Right kidney (tissue), 1 donor: ENCODE measurements around the gene SASH1.
"Not testable (repeated sequence)": the region's sequence is repeated elsewhere in the genome, so short reads cannot be mapped to it uniquely, and the experiment has no call there.

ENCODE experiments used
- DNase-seq: peaks from one replicate; pipeline ENCODE4 v3.0.0-alpha.2; 2016

The SASH1 gene

DNA sequence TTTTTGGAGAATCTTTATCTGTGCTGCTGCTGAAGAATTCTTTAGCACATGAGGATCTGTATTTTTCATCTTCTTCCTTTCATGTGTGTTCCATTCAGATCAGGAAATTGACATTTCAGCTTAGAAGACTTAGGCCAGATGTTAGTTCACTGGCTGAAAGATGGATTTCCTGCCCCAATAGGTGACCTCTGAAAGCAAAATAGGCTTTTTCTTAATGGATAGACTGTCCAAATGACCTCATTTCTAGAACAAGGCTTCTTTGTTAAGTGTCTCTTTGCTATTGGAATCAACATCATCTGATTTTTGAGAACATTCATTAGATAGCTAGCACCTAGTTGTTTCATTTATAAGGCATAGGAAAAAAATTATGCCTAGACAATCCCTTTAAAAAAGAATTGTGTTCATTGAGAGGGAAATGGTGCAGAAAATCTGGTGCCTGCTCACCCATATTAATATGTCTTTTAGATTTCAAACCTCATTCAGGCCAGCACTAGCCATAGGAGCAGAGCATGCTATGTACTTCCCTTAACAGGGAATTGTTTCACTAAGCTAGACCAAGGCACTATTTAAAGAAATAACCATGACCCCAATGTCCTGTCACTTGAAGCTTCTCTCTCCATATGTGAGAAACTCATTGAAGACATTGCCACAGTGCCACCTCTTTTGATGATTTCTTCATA, 13.6 kb upstream of the SASH1 start:
- DNase-seq, result no peak

DNA sequence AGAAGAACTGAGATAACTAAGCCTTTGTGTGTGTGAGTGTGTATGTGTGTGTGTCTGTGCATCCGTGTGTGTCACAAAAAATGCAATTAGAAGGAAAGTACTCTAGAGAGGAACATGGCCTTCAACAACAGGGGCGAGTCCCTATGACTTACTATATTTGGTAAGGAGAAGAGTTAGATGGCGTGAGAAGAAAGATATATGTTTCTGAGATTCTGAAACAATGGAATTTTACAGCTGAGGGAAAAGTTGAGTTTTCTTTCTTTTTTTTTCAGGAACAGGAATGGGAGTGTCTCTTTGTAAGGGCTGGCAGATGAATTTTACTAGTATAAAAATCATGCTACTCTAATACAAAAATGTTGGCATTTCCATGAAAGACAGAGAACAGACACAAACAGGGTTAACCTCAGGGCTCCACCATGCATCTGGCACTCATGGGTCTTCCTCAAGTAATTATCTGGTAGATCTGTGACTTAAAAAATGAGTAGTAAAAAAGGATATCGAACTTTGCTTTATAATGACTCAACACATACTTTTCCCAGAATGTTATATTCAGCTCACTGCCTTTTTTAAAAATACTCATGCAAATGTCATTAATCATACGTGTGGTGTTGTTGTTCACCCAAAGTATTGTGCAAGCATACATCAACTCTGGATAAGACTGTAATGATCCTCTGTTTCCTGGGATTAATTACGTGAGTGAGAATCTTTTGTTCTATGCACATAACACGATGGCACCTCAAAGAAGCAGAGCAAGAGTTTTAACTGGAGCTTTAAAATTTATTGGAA, 12.8 kb upstream of the SASH1 start:
- no peak for DNase-seq

DNA sequence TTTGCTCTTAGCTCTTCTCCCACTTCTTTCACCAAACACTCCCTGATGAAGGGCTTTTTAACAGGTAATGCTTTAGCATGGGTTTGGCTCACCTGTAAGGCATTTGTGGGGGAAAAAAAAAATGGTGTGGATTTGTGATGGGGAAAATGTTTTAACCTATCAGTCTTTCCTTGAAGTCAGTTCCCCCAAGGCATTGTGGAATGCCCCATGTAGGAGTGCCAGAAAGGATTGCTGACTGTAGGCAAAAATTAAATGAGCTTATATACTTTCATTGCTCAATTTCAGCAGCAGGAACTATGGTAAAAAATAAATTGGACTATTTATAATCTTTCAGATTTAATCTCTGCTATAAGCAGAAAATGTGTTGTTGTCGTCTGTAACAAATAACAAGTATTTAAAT, 10.6 kb upstream of the SASH1 start:
- DNase-seq, result no peak

DNA sequence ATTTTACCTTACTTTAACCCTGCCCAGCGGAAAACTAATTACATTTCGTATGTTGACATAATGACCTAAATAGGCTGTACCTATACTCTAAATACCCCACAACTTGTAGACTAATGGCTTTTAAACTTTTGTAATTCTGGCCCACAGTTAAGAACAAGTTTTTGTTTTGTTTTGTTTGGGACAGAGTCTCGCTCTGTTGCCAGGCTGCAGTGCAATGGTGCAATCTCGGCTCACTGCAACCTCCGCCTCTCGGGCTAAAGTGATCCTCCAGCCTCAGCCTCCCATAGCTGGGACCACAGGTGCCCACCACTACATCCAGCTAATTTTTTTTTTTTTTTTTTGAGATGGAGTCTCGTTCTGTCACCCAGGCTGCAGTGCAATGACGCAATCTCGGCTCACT, 5.7 kb upstream of the SASH1 start:
- DNase-seq, result no peak

DNA sequence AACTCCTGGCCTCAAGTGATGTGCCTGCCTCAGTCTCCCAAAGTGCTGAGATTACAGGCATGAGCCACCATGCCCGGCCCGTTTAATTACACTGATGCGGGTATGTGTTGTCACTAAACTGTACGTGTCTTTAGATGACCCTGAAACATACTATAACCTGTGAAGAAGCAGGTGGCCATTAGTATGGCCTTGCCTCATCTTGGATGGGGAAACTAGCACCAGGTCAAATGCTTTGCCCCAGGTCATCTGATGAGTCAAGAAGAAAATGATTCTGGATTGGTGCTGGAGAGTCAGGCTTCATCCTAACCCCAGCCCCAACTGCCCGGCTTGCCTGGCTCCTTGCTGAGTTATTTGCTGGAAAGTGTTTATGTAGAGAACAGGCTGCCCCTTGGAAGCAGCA, 2.9 kb upstream of the SASH1 start:
- DNase-seq, result no peak

DNA sequence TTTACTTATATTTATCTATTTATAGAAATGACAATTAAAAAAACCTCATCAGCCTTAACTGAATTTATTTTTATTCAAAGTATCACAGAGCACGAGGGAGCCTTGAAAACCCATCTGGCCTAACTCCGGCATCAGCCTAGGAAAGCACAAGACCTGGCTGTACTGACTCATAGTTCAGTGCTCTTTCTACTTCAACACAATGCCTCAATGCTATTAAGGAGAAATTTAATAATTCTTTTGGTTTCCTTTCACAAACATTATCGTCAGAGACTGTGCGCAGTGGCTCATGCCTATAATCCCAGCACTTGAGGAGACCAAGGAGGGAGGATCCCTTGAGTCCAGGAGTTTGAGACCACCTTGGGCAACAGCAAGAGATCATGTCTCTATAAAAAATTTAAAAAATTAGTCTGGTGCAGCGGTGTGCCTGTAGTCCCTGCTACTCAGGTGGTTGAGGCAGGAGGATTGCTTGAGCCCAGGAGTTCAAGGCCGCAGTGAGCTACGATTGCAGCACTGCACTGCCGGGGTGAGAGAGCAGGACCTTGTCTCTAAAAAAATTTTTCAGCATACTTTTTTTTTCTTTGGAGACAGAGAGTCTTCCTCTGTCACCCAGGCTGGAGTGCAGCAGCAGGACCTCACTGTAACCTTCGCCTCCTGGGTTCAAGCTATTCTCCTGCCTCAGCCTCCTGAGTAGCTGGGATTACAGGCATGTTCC, 1.9 kb upstream of the SASH1 start:
- no peak for DNase-seq

DNA sequence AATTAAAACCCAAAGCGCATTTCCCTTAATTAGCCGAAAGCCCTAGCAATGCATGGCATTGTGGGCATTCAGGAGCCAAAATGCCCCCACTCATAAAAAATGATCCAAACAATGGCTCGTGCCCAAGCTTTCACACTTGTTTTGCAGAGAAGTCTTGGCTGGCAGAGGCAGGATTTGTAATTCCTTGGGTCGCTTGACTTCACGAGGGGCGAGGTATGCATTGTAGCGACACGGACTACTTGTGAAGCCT, 613 bp upstream of the SASH1 start:
- DNase-seq, result no peak

DNA sequence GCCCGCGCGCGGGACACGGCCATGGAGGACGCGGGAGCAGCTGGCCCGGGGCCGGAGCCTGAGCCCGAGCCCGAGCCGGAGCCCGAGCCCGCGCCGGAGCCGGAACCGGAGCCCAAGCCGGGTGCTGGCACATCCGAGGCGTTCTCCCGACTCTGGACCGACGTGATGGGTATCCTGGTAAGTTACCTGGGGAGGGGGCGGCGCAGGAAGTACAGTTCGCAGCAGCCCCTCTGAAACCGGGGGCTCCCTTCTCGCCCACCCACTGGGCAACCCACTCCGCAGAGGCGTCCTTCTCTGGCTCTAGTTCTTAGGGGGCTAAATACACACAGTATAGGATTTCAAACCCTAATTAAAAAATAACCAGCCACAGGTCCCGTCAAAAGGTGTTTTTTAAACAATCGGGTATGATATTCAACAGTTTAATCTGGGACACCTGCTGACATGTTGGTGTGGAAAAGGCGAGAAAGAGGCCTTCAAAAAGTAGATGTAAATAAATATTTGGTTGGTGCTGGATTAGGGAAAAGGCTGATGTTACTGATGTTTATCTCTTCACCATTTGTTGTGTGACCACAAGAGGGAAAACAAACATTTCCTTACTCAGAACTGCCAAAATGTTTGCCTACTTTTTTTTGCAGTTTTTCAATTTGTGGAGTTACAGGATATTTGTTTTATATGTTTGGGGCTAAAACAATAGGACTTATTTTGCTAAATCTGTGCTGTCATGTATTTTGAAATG, 577 bp downstream of the SASH1 start:
- DNase-seq, result peak; percentile 71

DNA sequence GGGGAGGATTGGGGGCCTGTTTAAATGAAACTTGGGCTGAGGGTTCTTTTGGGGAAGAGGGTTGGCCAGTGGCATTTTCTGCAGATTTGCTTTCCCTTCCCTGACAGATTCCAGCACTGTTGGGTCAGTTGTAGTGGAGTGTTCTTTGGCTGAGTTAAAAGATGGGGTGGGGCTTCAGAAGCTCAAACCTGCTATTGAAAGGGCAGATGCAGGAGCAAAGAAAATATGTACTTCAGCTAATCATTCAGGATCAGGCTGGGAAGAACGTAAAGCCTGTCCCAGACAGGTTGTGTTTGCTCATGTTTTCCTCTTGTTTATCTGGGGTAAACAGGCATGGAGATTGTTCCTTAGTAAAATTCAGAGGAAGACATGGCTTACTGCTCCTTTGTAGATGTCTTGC, 2.5 kb downstream of the SASH1 start:
- no peak for DNase-seq

DNA sequence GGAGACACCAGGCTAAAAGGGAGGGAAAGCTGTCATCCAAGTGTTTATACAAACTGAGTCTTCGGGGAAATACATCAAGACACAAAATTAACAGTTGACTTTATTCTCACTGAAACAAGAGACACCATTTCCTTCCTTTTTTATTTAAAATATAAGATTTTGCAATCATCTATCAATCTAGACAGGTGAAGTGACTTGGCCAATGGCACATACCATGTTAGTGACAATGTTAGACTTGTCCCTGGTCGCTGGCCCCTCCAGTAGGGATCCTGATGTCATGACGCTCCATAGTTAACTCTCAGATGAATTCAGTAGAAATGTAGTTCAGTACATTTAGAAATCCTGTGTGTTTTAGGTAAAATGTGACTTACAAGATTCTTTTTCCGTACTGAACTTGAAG, 2.9 kb downstream of the SASH1 start:
- DNase-seq, result no peak

DNA sequence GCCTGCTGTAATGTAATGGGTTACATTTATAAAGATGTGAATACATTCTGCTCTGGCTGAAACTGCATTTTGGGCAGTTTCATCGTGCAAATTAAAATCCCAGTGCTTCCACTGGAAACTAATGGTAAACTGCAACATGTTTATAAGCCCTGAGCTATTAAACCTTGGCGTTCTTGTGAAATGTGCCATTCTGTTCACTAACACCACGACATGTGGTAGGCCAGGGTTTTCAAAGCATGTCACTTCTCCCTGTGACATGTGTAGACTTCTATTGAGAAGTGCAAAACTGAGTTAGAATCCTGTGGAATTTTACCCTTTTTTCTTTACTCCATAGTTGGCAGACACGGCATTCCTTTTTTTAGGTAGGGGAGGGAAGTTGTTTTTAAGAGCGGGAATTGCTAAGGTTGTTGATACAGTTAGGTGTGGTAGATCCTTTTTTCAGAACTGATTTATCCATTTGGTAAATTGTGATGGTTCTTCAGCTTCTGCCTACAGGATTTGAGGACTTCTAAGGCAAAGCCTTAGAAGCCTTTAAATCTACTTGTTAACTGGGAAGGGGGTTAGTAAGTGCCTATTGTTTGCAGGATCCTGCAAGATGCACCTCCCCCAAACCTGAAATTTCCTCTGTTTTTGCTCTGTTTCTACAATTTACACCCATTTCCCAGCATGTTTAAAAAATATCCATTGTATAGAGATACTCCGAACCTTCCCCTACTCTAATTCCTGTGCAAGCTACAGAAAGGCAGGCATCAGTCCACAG, 4.2 kb downstream of the SASH1 start:
- no peak for DNase-seq

DNA sequence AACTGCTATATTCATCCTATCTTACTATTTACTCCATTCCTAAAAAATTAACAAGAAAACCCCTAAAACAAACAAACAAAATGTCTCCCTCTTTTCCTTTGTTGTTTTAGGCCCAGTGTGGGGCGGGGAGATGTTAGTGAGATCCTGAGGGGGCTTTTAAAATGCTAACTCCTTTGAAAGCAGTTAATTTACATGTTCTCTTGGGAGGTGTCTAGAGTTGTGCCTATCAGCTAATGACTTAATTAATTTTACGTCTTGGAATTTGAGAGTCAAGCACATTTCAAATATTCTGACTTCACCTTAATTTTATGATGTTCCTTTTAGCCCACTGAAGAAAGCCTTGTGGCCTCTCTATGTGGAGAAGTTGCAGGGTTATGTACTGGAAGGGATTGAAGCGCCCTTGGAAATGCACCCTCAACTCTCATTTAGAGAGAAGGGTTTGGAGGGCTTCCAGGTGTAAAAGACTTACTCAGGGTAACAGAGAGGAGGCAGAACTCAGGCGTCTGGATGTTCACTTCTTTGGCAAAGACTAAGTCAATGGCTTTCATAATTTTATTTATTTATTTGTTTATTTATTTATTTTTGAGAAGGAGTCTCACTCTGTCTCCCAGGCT, 4.9 kb downstream of the SASH1 start:
- no peak for DNase-seq

DNA sequence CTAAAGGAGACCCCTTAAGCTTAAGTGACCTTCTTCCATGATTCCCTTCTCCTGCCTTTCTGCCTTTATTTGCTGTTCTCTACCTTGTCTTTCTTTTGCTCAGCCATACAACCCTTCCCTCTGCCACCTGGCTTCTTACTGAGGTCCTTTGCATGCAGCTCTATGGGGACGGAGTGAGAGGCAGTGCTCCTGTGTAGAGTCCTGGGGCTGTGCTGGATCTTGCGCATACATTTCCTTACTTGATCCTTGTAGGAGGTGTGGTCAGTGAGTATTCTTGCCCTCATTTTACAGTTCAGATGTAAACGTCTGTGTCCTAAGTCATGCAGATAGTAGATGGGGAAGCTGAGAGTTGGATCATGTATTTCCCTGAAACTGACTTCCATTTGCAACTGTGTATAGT, 5.7 kb downstream of the SASH1 start:
- DNase-seq, result no peak

DNA sequence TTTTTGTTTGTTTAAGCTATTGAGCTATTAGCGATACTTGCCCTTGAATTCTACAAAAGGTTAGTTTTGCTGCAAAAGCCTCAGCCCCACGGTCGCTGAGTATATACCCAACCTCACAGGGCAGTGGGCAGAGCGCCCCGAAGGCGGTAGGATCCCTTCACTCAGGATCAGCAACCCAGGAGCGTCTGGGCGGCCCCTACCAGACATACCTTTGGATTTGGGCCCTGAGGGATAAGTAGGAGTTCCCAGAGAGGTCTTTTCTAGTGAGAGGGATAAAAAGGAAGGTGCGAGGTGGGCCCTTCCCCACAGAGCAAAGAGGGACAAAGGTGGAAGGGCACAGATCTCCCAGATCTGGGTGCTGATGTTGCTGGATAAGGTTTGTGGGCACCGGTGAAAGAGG, 6.1 kb downstream of the SASH1 start:
- DNase-seq, result no peak

DNA sequence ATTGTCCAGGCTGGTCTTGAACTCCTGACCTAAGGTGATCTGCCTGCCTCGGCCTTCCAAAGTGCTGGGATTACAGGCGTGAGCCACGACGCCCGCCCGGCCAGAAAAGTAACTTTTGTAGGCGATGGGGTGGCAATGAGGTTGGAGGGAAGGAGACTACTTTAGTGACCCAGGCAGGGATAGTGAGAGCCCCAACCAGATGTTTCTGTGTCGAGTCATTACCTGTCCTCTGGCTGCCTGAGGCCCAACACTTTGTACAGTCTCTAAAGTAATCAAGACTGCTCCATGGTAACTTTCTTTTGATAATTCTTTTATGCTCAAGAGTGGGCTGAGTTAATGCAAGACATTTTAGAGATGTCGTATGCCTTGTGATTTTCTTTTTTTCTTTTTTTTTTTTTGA, 6.8 kb downstream of the SASH1 start:
- DNase-seq, result no peak

DNA sequence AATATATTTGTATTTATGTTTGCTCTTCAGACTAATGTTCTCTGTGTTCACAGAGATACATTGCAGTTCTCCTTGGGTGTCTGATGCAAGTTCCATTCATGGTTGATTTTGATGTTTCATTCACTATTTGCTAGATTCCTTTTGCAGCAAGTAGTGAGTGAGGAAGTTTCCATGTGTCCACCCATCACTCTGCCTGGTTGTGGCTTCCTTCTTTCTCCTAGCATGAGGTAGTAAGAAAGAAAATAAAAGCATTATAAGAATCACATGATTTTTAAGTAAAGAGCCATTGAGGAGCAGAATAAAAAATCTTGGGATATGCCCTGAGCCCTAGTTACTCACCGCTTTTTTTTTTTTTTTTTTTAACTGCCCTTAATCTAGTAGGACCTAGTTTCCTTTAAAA, 8.7 kb downstream of the SASH1 start:
- DNase-seq, result no peak

DNA sequence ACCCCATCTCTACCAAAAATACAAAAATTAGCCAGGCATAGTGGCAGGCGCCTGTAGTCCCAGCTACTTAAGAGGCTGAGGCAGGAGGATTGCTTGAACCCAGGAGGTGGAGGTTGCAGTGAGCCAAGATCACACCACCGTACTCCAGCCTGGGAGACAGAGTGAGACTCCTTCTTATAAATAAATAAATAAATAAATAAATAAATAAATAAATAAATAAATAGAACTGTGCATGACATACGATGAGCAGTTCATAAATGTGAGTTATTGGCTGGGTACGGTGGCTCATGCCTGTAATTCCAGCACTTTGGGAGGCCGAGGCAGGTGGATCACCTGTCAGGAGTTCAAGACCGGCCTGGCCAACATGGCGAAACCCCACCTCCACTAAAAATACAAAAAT, 9.8 kb downstream of the SASH1 start:
- DNase-seq, result not testable (repeated sequence)

DNA sequence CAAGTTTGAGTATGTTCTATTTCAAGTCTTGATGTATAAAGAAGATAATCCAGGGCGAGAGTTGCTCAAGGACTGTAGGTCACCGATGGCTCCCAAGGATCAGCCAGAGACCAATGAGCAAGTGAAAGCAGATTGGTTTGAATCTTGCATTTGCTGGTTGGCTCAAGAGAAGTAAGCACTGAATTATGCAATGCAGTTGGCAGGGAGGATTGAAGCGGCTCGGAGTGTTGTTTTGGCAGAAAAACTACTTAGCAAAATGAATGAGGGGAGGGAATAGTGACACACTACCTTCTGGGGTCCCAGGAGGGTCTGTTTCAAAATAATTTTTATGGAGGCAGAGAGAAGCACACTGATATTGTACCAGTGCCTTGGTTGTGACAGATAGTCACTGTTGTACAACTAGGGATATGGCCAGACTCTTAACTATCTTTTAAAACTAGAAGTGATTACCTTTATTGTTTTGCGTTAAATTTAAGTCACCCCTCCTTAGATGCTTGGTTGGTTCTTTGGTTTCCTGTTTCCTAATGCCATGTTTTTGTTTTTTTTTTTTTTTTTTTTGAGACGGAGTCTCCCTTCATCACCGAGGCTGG, 15.7 kb downstream of the SASH1 start:
- DNase-seq, result no peak

DNA sequence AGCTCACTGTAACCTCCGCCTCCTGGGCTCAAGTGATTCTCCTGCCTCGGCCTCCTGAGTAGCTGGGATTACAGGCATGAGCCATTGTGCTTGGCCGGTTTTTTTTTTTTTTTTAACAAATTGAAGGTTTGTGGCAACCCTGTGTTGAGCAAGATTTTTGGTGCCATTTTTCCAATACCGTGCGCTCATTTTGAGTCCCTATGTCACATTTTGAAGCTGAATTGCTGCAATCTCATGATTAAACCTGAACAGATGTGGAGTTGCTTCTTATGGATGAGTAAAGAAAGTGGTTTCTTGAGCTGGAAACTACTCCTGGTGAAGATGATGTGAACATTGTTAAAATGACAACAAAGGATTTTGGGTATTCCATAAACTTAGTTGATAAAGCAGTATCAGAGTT, 16.6 kb downstream of the SASH1 start:
- no peak for DNase-seq

DNA sequence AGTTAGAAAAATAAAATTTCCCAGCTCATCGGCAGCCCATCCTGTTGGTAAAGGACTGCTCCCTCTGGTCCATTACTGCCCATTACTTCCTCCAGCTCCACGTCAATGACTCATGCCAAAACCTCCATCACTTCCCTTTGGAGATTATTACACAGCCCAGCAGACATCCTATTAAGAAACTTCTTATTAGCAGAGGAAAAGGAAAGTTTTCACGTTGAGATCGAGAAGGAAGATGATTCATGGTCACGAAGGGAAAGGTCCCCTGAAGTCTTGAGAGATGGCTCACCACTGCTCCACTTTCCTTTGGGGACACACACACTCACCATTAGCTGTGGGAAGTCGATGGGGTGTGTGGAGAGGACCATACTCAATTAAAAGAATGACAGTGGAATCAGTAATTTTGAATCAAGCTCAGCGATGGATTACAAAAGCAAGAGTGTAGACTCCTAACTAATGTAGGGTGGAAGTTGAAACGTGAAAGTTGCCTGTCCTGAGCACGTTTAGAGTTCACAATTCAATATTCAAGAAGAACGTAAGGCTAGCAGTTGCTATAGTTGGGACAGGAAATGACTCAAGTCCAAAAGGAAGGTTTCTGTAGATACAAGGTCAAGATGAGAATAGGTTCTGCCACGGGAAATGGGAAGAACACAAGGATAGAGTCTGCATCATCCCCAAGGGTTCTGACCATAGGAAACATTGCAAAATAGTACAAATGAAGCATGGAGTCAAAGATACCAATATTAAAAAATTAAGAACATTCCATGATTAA, 21.6 kb downstream of the SASH1 start:
- no peak for DNase-seq

DNA sequence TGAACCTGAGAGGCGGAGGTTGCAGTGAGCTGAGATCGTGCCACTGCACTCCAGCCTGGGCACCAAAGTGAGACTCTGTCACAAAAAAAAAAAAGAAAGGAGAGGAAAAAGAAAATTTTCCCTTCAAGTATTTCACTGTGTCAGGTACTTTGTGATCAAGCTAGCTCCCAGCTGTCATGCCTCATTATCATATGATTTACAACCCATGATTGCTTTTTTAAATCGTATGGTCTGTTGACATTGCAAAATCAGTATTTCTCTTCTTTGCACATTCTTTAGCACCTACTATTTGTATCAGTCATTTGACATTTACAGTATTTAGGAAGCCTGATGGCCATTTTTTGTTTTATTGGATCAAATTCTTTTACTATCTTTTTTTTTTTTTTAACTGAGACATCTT, 22.4 kb downstream of the SASH1 start:
- DNase-seq, result no peak
